ENCODE data around the gene HRH4.

Gene HRH4

DNA sequence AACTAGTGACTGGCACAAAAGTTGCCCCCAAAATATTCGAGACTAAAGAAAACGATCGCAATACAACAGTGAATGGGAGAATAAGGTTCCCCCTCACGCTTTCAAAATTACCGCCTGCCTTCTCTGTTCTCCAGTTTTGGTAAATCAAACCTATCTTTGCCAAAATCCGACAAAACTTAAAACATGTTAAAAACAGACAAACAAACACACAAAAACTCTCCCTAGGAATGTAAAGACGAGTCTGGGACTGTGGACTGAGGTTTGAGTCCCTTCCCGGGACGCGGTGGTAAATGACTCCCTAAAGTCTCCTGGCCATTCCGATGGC is 34.4 kb upstream of the HRH4 start:
- Histone ChIP-seq H3K9me2 (replicated peaks; ENCODE audit: insufficient read depth, low read length) (no peaks in the 10 kb centered on the region), H3K4me3 (ENCODE audit: low read length) (peak overlapping the region; percentile 78), H2AFZ (ENCODE audit: low read length) (peak overlapping the region; percentile 99), H3K9me3 (replicated peaks; ENCODE audit: insufficient read depth, low read length) (no peaks in the 10 kb centered on the region), H3K79me2 (ENCODE audit: low read length) (no peaks in the 10 kb centered on the region), H3K9ac (ENCODE audit: low read length) (no peak overlapping the region; the same call in 1 of the 2 replicates), H3K27me3 (replicated peaks; ENCODE audit: insufficient read depth, low read length) (peaks cover 3% of the 10 kb centered on the region; the same call in 1 of the 2 replicates), H3K4me1 (ENCODE audit: low read length) (no peaks in the 10 kb centered on the region; the same call in 1 of the 2 replicates), H3K4me2 (ENCODE audit: low read depth, low read length) (peak overlapping the region; percentile 74; the same call in 1 of the 2 replicates), H3K27ac (ENCODE audit: low read length) (no peak overlapping the region), H3F3A (ENCODE audit: insufficient read depth, low read length) (no peaks in the 10 kb centered on the region), H3K36me3 (replicated peaks; ENCODE audit: insufficient read depth, low read length) (no peaks in the 10 kb centered on the region), H4K20me1 (ENCODE audit: insufficient read depth, low read length) (no peaks in the 10 kb centered on the region)
- no peak for TF ChIP-seq EZH2 (optimal IDR thresholded peaks at IDR 0.05; ENCODE audit: low read depth, low read length)
- TF ChIP-seq, protein P1, sequence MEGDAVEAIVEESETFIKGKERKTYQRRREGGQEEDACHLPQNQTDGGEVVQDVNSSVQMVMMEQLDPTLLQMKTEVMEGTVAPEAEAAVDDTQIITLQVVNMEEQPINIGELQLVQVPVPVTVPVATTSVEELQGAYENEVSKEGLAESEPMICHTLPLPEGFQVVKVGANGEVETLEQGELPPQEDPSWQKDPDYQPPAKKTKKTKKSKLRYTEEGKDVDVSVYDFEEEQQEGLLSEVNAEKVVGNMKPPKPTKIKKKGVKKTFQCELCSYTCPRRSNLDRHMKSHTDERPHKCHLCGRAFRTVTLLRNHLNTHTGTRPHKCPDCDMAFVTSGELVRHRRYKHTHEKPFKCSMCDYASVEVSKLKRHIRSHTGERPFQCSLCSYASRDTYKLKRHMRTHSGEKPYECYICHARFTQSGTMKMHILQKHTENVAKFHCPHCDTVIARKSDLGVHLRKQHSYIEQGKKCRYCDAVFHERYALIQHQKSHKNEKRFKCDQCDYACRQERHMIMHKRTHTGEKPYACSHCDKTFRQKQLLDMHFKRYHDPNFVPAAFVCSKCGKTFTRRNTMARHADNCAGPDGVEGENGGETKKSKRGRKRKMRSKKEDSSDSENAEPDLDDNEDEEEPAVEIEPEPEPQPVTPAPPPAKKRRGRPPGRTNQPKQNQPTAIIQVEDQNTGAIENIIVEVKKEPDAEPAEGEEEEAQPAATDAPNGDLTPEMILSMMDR (IDR thresholded peaks at IDR 0.05; ENCODE audit: low read length): no peak
- no peak for TF ChIP-seq EZH2phosphoT487 (IDR thresholded peaks at IDR 0.05; ENCODE audit: low read length)
- DNase-seq: no peak

DNA sequence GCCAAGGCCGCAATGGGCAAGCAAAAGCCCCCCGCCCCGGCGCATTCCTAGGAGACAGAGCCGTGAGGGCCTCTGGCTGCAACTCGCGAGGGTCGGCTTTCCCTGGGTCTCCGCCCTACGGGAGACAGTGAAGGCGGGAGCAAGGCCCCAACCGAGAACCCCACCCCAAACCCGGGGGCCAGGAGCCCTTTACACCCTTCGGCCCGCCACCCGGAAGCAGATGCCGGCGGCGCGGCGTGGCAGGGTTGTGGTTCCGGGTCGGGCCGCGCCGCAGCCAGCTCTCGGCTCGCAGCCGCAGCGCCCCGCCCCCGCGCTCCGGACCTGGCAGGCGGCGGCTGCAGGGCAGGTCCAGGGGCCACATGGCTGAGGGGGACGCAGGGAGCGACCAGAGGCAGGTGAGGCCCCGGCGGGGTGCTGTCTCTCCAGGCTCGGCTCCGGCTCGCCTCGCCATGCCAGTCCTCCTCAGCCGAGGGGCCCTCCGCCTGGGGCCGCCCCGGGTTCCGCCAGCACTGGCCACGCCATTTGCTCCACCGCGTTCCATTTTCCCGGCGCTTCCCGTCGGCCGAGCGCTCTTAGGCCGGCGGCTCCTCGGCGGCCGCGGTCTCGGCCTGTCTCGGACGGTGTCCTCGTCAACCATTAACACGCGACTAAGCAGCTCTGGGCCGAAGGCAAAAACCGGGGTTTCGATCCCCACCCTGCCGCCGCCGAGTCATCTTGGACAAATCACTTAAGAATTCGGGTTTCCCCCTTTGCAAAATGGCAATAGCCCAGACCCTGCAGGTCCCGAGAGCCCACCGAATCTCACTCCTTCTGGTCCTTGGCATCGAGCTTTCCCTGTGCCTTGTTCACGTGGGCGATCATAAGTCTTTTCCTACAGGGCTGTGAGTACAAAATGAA is 33.8 kb upstream of the HRH4 start, which contains the start of gene IMPACT:
IMPACT (plus strand) TSS at position 273 of the 897 bp plus-strand sequence; CDS start at position 360, 87 bp downstream.
- peak within 1 kb of the TSS; percentile 99 for H2AFZ ChIP-seq (ENCODE audit: low read length)
- no peaks in the 10 kb centered on the region for H3K9me2 ChIP-seq (replicated peaks; ENCODE audit: insufficient read depth, low read length)
- peak within 1 kb of the TSS; percentile 68 for H3K9ac ChIP-seq (ENCODE audit: low read length)
- no peaks in the 10 kb centered on the region for H3F3A ChIP-seq (ENCODE audit: insufficient read depth, low read length)
- peaks cover 3% of the 10 kb centered on the region; the same call in 1 of the 2 replicates for H3K27me3 ChIP-seq (replicated peaks; ENCODE audit: insufficient read depth, low read length)
- peak; percentile 78 for DNase-seq
- peak within 1 kb of the TSS; percentile 20; the same call in 1 of the 2 replicates for H3K27ac ChIP-seq (ENCODE audit: low read length)
- TF ChIP-seq EZH2phosphoT487 (IDR thresholded peaks at IDR 0.05; ENCODE audit: low read length) (no peak), EZH2 (optimal IDR thresholded peaks at IDR 0.05; ENCODE audit: low read depth, low read length) (no peak)
- TF ChIP-seq, protein P1 (IDR thresholded peaks at IDR 0.05; ENCODE audit: low read length): no peak
- no peaks in the 10 kb centered on the region for H3K9me3 ChIP-seq (replicated peaks; ENCODE audit: insufficient read depth, low read length)
- peak within 1 kb of the TSS; percentile 74 for H3K4me2 ChIP-seq (ENCODE audit: low read depth, low read length)
- H3K4me1 ChIP-seq (ENCODE audit: low read length): no peaks in the 10 kb centered on the region; the same call in 1 of the 2 replicates
- no peaks in the 10 kb centered on the region for H3K79me2 ChIP-seq (ENCODE audit: low read length)
- H3K36me3 ChIP-seq (replicated peaks; ENCODE audit: insufficient read depth, low read length): no peaks in the 10 kb centered on the region
- H4K20me1 ChIP-seq (ENCODE audit: insufficient read depth, low read length): no peaks in the 10 kb centered on the region
- H3K4me3 ChIP-seq (ENCODE audit: low read length): peak within 1 kb of the TSS; percentile 78

DNA sequence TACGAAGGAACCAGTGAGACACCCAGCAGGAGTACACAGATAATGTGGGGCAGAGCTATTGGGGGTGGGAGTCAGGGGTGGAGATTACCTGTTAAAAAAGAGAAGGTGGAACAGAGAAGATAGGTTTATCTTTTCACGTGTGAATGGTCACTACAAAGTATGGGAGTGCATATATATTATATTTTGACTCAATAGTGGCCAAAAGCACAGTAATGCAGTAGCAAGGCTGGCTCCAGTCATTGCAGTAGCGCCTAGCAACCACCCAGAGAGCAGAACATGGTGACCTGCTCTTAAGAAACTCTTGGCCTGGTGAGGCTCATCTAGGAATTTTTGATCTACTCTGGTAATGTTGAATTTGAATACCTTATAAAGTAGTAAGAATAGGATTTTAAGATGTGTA is 33.0 kb upstream of the HRH4 start:
- H3K27ac ChIP-seq (ENCODE audit: low read length): no peak overlapping the region
- H3K4me3 ChIP-seq (ENCODE audit: low read length): no peak overlapping the region
- peaks cover 3% of the 10 kb centered on the region; the same call in 1 of the 2 replicates for H3K27me3 ChIP-seq (replicated peaks; ENCODE audit: insufficient read depth, low read length)

More for the DNA sequence above, 33.0 kb upstream of the HRH4 start:
- no peaks in the 10 kb centered on the region for H3K9me2 ChIP-seq (replicated peaks; ENCODE audit: insufficient read depth, low read length)
- H3K36me3 ChIP-seq (replicated peaks; ENCODE audit: insufficient read depth, low read length): no peaks in the 10 kb centered on the region
- DNase-seq: no peak
- H2AFZ ChIP-seq (ENCODE audit: low read length): no peak overlapping the region
- H3K9ac ChIP-seq (ENCODE audit: low read length): no peak overlapping the region
- no peaks in the 10 kb centered on the region for H3F3A ChIP-seq (ENCODE audit: insufficient read depth, low read length)
- TF ChIP-seq, protein P1 (IDR thresholded peaks at IDR 0.05; ENCODE audit: low read length): no peak
- TF ChIP-seq EZH2 (optimal IDR thresholded peaks at IDR 0.05; ENCODE audit: low read depth, low read length) (no peak), EZH2phosphoT487 (IDR thresholded peaks at IDR 0.05; ENCODE audit: low read length) (no peak)
- H3K79me2 ChIP-seq (ENCODE audit: low read length): no peaks in the 10 kb centered on the region
- no peaks in the 10 kb centered on the region for H3K9me3 ChIP-seq (replicated peaks; ENCODE audit: insufficient read depth, low read length)
- peak overlapping the region; percentile 74; the same call in 1 of the 2 replicates for H3K4me2 ChIP-seq (ENCODE audit: low read depth, low read length)
- H4K20me1 ChIP-seq (ENCODE audit: insufficient read depth, low read length): no peaks in the 10 kb centered on the region
- H3K4me1 ChIP-seq (ENCODE audit: low read length): no peaks in the 10 kb centered on the region; the same call in 1 of the 2 replicates

Data from MM.1S (cell line).